Activated CD4-positive, alpha-beta T cell treated with anti-CD3 and anti-CD28 coated beads for 36 hours (primary cell): ENCODE measurements around the gene MBTPS1. TPM values are rescaled to one million over a fixed set of nuclear protein-coding genes. Genes with fewer than 3 reads are reported as not detected.
A peak's percentile ranks its signal among the peaks of the same experiment; 100 is the strongest.
"Not testable (repeated sequence)": the region's sequence is repeated elsewhere in the genome, so short reads cannot be mapped to it uniquely, and the experiment has no call there.

Source experiments
- ATAC-seq: fragments of 200-7000 bp; cut with Tn5 transposase; one replicate; pipeline ENCODE4 v1.10.0; 2021; ENCODE audit warnings: mild to moderate bottlenecking, moderate library complexity
- CTCF ChIA-PET: fragments of 350-600 bp; sonication (Branson Sonifier 250); formaldehyde crosslinking; loops from one replicate; lab custom pipeline; 2021; ENCODE audit warnings: antibody characterized with exemption; lab: Charles Lee
- POLR2A ChIA-PET: fragments of 350-600 bp; sonication (Branson Sonifier 250); formaldehyde crosslinking; loops from one replicate; lab custom pipeline; 2021; ENCODE audit warnings: antibody characterized with exemption, inconsistent platforms; lab: Charles Lee
- DNase-seq: peaks from one replicate; pipeline ENCODE4 v3.0.0-alpha.2; 2020
- H3K27ac Mint-ChIP-seq: one replicate; pipeline ENCODE4 v1.8.0; 2021; ENCODE audit warnings: mixed read lengths
- H3K27me3 Mint-ChIP-seq: one replicate; pipeline ENCODE4 v1.8.0; 2021; ENCODE audit warnings: mixed read lengths
- H3K36me3 Mint-ChIP-seq: one replicate; pipeline ENCODE4 v1.8.0; 2021; ENCODE audit warnings: low read depth, mixed read lengths
- H3K4me1 Mint-ChIP-seq: one replicate; pipeline ENCODE4 v1.8.0; 2021; ENCODE audit warnings: mixed read lengths
- H3K4me3 Mint-ChIP-seq: one replicate; pipeline ENCODE4 v1.8.0; 2021; ENCODE audit warnings: mild to moderate bottlenecking, moderate library complexity, mixed read lengths
- H3K9me3 Mint-ChIP-seq: one replicate; pipeline ENCODE4 v1.8.0; 2021; ENCODE audit warnings: low read depth, mixed read lengths
- intact Hi-C, 2 experiments: fragments of 100-400 bp; cut with DNase I in 1 of 2; cut with micrococcal nuclease in 1 of 2; formaldehyde crosslinking; loops; one replicate each; pipeline versions ENCODE4 v1.14.2 to v1.15.1; 2022 to 2024; cut with DNase I, micrococcal nuclease
- total RNA-seq, 2 experiments: library from RNA; stranded (reverse); gene quantifications; one replicate each; pipeline ENCODE4 v1.2.3, GENCODE V29; 2021

The MBTPS1 gene
- total RNA-seq, 2 experiments from 2014 or later, result 32.0 to 32.2 TPM

DNA sequence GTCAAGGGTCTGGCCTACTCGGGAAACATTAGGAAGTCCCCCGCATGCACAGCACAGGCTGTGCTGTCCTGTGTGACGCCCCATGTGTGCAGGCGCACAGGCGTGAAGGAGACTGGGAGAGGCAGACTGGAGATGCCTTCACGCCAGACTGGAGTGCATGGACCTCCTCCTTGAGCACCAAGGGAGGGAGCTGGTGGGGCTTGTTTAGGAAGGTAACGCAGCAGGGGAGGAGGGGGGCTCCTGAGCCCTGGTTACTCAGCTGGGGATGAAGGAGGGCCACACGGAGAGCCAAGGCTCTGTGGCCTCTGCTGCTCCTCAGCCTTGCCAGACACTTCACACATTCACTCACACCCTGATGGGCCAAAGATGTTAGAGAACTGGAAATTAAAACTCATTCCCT, 20.5 kb upstream of the MBTPS1 start:
- H3K4me3 Mint-ChIP-seq, result no peak overlapping the region

DNA sequence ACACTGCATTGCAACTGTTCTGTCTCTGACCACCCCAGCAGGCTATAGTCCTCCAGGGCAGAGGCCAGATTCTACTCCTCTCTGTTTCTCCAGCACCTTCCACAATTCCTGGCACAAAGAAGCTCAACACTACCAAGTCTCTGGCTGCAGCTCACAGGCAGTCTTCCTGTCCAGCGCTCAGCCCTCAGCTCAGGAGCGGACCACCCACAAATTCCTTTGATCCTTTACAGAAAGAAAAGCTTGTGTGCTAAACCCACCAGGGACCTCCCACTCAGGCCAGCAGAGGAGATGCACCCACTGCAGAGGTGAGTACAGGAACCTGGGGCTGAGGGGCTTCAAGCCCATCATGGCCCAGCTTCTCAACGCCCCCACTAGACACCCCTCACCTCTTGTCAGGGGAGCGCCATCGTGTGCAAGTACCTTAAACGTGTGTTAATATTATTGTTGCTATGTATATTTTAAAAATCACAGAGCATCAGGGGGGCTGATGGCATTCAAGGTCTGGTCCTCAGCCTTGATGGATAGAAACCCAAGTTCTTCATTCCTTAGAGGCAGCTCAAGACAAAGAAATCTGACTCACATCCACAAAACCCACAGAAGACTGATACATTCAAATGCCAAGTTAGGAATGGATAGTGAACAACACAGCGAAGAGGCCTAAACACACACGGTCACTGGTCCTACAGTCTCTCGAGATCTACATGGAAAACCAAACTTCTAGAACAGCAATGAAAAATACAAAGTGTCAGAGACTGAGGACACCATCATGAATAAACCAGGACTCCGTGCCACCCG, 19.8 kb upstream of the MBTPS1 start:
- no peaks in the 10 kb centered on the region for H3K27me3 Mint-ChIP-seq
- intact Hi-C loops, result no loop called here
- no peaks in the 10 kb centered on the region for H3K9me3 Mint-ChIP-seq
- CTCF ChIA-PET, result interaction anchor here (1.4 kb wide), 1 partner anchor 52 kb away, joined by 5 read pairs; no protein-coding TSS in a partner anchor
- no peak overlapping the region for H3K27ac Mint-ChIP-seq
- peaks cover 3% of the 10 kb centered on the region for H3K36me3 Mint-ChIP-seq
- DNase-seq, result no peak
- POLR2A ChIA-PET, result interaction anchor here (0.6 kb wide), 1 partner anchor 37 kb away, joined by 3 read pairs; no protein-coding TSS in a partner anchor
- no peak for ATAC-seq
- H3K4me1 Mint-ChIP-seq, result peaks cover 42% of the 10 kb centered on the region
- H3K4me3 Mint-ChIP-seq, result no peak overlapping the region

More for the DNA sequence above, 20.5 kb upstream of the MBTPS1 start:
- POLR2A ChIA-PET, result no interaction called here
- Mint-ChIP-seq H3K9me3 (no peaks in the 10 kb centered on the region), H3K4me1 (peaks cover 42% of the 10 kb centered on the region), H3K36me3 (peaks cover 3% of the 10 kb centered on the region), H3K27ac (no peak overlapping the region), H3K27me3 (no peaks in the 10 kb centered on the region)
- ATAC-seq, result no peak
- intact Hi-C loops, result no loop called here
- CTCF ChIA-PET, result interaction anchor here (1.4 kb wide), 1 partner anchor 52 kb away, joined by 5 read pairs; no protein-coding TSS in a partner anchor
- no peak for DNase-seq

DNA sequence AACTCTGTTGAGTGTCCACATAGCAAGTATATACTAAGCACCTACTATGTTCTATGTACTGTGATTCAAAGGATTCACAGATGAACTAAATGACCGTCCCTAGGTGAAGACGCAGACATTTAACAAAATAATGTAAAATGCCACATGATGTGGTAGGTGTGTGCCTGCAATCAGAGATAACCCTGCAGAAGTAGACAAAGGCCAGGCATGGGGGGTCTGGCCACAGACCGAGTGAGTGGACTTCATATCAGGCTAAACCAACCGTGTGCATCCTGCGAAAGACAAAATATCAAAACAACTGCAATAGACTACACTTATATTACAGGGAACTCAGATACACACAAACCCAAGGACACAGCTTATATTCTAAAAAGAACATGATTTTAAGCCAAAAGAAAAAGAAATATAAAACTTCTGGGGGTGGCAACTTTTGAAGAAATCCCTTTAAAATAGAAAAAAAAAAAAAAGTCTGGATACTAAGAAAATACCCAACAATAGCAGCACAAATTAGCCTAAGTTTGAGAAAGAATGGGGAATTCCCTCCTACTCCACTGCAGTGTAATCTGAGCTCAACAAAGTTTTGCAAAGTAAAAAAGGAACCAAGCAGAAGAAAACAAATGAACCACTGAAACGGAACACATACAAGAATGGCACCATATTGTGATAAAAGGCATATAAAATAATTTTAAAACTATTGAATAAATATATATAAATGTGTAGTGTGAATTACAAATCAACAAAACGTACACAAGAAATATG, 16.0 kb upstream of the MBTPS1 start:
- peaks cover 12% of the 10 kb centered on the region for H3K36me3 Mint-ChIP-seq
- intact Hi-C loops, result no loop called here
- DNase-seq, result no peak
- H3K27ac Mint-ChIP-seq, result no peak overlapping the region
- ChIA-PET POLR2A (no interaction called here), CTCF (interaction anchor here (0.6 to 0.9 kb wide), 3 partner anchors 9 to 398 kb away, joined by 3 to 6 read pairs (median 3); no protein-coding TSS in a partner anchor)
- no peak for ATAC-seq
- H3K4me3 Mint-ChIP-seq, result no peak overlapping the region
- H3K4me1 Mint-ChIP-seq, result peaks cover 18% of the 10 kb centered on the region
- H3K9me3 Mint-ChIP-seq, result no peaks in the 10 kb centered on the region
- no peaks in the 10 kb centered on the region for H3K27me3 Mint-ChIP-seq

DNA sequence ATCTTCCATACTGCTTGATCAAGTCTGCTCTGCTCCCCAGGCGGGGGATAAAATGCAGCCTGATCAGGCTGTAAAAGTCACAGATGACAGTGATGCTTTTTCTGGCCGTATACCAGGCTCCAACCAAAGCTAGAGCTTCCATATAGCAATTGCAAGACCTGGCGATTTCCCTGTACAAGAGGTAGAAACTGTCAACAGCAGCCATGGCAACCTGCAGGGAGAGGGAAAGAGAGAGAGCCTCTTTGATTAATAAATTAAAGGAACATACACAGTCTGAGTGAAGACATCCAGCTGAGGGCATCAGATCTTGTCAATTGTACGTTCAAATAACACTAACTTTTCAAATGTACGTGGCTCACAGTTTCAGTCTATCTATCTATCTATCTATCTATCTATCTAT, 14.4 kb upstream of the MBTPS1 start:
- intact Hi-C loops, result no loop called here
- Mint-ChIP-seq H3K4me3 (no peak overlapping the region), H3K27ac (no peak overlapping the region), H3K36me3 (peaks cover 12% of the 10 kb centered on the region), H3K27me3 (no peaks in the 10 kb centered on the region), H3K9me3 (no peaks in the 10 kb centered on the region), H3K4me1 (peaks cover 6% of the 10 kb centered on the region)
- DNase-seq (no peak), ATAC-seq (no peak)
- CTCF ChIA-PET, result interaction anchor here (0.6 kb wide), 1 partner anchor 36 kb away, joined by 3 read pairs; no protein-coding TSS in a partner anchor
- POLR2A ChIA-PET, result no interaction called here

DNA sequence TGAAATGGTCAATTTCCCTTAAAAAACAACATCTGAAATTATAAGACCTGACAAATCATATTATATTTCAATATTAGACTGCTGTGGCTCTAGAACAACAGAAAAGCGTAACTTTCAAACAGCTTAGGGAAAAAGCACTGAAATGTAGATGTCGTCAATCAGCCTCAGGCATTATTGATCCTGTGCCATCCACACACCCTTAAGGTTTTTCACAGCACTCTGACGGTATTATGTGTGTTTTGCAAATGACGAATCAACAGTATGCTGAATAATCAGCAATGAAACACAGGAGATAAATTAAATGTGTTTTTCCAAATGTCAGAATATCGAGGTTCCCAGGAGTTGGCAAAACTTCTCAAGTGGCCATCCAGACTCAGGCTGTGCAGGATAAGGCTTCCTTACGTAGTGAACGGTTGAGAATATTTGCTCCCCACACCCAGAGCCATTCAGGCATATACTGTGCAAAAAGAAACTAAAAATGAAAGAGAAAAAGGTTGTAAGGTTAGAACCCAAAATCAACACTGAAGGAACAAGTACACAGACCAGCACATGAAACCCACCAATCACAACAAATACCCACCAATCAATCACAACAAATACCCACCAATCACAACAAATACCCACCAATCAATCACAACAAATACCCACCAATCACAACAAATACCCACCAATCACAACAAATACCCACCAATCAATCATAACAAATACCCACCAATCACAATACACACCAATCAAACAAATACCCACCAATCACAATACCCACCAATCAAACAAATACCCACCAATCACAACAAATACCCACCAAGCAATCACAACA, 7.7 kb upstream of the MBTPS1 start:
- intact Hi-C loops, result no loop called here
- no peak for DNase-seq
- ChIA-PET CTCF (no interaction called here), POLR2A (no interaction called here)
- H3K4me1 Mint-ChIP-seq, result no peaks in the 10 kb centered on the region
- H3K4me3 Mint-ChIP-seq, result no peak overlapping the region
- no peaks in the 10 kb centered on the region for H3K9me3 Mint-ChIP-seq
- no peak overlapping the region for H3K27ac Mint-ChIP-seq
- H3K27me3 Mint-ChIP-seq, result no peaks in the 10 kb centered on the region
- peaks cover 11% of the 10 kb centered on the region for H3K36me3 Mint-ChIP-seq
- ATAC-seq, result no peak

DNA sequence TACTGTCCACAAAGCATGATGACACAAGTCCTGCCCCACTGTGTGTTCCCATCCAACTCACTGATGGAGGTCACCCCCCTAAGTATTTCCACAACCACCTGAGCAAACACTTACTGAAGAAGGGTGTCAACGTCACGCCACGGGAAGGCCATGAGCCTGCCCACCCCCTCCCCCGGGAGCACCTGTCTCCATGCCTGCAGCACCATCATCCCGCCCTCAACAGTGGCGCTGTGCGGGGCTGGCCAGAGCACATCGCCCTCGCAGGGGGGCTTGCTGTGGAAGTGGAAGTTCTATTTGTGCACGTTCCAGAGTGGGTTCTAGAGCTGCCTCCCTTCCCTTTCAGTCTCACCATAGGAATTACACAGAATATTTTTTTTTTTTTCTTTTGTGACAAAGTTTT, 4.3 kb upstream of the MBTPS1 start:
- H3K4me1 Mint-ChIP-seq, result peaks cover 10% of the 10 kb centered on the region
- no peak overlapping the region for H3K27ac Mint-ChIP-seq
- ATAC-seq (no peak), DNase-seq (no peak)
- H3K4me3 Mint-ChIP-seq, result no peak overlapping the region
- no peaks in the 10 kb centered on the region for H3K9me3 Mint-ChIP-seq
- POLR2A ChIA-PET, result no interaction called here
- intact Hi-C loops, result no loop called here
- CTCF ChIA-PET, result no interaction called here
- peaks cover 9% of the 10 kb centered on the region for H3K36me3 Mint-ChIP-seq
- no peaks in the 10 kb centered on the region for H3K27me3 Mint-ChIP-seq

DNA sequence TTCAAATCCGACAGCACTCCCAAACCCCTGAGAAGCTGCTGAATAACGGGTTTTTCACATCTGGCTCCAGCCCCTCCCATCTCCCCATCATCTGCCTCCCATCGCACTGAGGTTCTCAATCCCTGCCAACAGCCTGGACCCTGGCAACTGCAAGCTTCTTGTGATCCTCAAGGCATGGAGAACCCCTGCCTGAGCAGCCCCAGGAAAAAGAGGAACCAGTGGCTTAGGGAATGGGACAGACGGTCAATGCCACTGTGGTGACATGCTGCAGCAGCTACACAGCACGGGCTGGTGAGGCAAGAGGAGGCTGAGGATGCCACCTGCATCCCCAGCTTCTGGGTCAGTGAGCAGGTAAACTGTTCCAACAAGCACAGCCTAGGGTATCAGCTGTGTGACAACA, 3.3 kb upstream of the MBTPS1 start:
- H3K4me3 Mint-ChIP-seq, result no peak overlapping the region
- ATAC-seq, result no peak
- H3K4me1 Mint-ChIP-seq, result peaks cover 17% of the 10 kb centered on the region
- DNase-seq, result no peak
- H3K27ac Mint-ChIP-seq, result no peak overlapping the region
- H3K36me3 Mint-ChIP-seq, result peaks cover 7% of the 10 kb centered on the region
- intact Hi-C loops, result no loop called here
- POLR2A ChIA-PET, result no interaction called here
- H3K9me3 Mint-ChIP-seq, result no peaks in the 10 kb centered on the region
- CTCF ChIA-PET, result interaction anchor here (0.8 to 1.1 kb wide), 2 partner anchors 49 to 851 kb away, joined by 3 read pairs; no protein-coding TSS in a partner anchor
- H3K27me3 Mint-ChIP-seq, result no peaks in the 10 kb centered on the region

DNA sequence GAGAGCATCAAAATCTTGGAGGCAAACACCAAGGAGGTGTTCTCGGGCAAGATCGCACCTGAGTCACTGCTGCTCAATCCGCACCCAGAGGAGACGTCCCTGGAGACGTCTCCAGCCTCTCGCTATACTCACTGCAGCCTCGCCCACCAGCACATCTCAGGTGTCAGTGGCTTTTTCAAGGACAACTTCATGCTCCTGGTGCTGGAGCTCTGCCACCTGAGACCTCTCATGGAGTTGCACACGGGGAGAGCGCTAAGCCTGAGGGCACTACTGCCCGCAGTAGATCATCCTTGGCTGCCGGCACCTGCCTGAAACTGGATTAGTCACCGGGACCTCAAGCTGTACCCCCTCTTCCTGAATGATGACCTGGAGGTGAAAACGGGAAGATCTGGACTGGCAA, 2.6 kb upstream of the MBTPS1 start:
- intact Hi-C loops, result loop anchor here (5.0 to 10.0 kb wide), 4 partner anchors 68 to 908 kb away; partner anchors contain the start of genes COTL1 (in 1 of the 2), KIAA0513 (in 1 of the 2), MEAK7 (in 1 of the 2) and TAF1C (in 1 of the 2)
- POLR2A ChIA-PET, result no interaction called here
- no peak for ATAC-seq

DNA sequence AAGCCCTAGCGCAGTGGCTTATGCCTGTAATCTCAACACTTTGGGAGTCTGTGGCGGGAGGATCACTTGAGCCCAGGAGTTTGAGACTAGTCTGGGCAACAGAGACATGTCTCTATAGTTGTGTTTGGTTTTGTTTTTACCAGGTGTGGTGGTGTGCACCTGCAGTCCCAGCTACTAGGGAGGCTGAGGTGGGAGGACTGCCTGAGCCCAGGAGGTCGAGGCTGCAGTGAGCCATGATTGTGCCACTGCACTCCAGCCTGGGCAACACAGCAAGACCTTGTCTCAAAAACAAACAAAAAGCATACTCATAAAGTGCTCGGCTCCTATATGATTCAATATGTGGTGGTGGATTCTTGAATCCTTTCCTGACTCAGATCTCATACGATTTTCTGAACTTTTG, 1.6 kb upstream of the MBTPS1 start:
- intact Hi-C loops, result loop anchor here (5.0 to 10.0 kb wide), 4 partner anchors 69 to 909 kb away; partner anchors contain the start of genes COTL1 (in 1 of the 2), KIAA0513 (in 1 of the 2), MEAK7 (in 1 of the 2) and TAF1C (in 1 of the 2)
- Mint-ChIP-seq H3K27ac (peak overlapping the region; percentile 63), H3K4me3 (peak overlapping the region; percentile 55), H3K4me1 (peaks cover 25% of the 10 kb centered on the region)
- H3K9me3 Mint-ChIP-seq, ATAC-seq, H3K27me3 Mint-ChIP-seq, H3K36me3 Mint-ChIP-seq, DNase-seq, POLR2A ChIA-PET: not testable (repeated sequence)
- CTCF ChIA-PET, result interaction anchor here (2.0 to 3.5 kb wide), 3 partner anchors 18 to 31 kb away, joined by 4 to 31 read pairs (median 14); partner anchors contain the start of genes DNAAF1 and HSDL1

More for the DNA sequence above, 2.6 kb upstream of the MBTPS1 start:
- H3K27me3 Mint-ChIP-seq, result no peaks in the 10 kb centered on the region
- no peak overlapping the region for H3K27ac Mint-ChIP-seq
- H3K9me3 Mint-ChIP-seq, result no peaks in the 10 kb centered on the region
- H3K36me3 Mint-ChIP-seq, result peaks cover 7% of the 10 kb centered on the region
- no peak overlapping the region for H3K4me3 Mint-ChIP-seq
- no peak for DNase-seq
- peaks cover 22% of the 10 kb centered on the region for H3K4me1 Mint-ChIP-seq
- CTCF ChIA-PET, result interaction anchor here (0.6 to 1.1 kb wide), 4 partner anchors 10 to 851 kb away, joined by 3 to 4 read pairs (median 3); no protein-coding TSS in a partner anchor

DNA sequence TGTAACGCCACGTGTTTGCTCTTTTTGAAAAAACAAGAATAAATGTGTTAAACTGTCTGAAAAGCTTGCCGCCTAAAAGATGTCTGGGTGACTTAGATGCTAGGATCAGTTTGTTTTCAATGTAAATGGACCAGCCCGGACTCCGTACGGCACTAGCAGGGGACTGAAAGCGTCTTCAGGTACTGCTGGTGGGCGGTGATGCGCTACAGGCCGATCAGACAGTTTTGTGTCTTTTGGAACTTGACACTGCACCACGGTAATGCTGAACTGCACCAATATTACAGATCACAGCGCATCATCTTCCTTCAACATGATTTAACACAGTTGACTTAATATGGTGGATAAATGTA, 727 bp upstream of the MBTPS1 start:
- peaks cover 29% of the 10 kb centered on the region for H3K4me1 Mint-ChIP-seq
- ATAC-seq, result no peak
- POLR2A ChIA-PET, result interaction anchor here (0.5 to 1.6 kb wide), 5 partner anchors 27 to 703 kb away, joined by 3 to 11 read pairs (median 3); partner anchors contain the start of genes CRISPLD2, DNAAF1 and HSDL1
- peaks cover 4% of the 10 kb centered on the region for H3K36me3 Mint-ChIP-seq
- H3K9me3 Mint-ChIP-seq, result no peaks in the 10 kb centered on the region
- peak; percentile 69 for DNase-seq
- peak overlapping the region; percentile 80 for H3K4me3 Mint-ChIP-seq
- peak overlapping the region; percentile 90 for H3K27ac Mint-ChIP-seq
- no peaks in the 10 kb centered on the region for H3K27me3 Mint-ChIP-seq
- intact Hi-C loops, result loop anchor here (2.0 to 10.0 kb wide), 6 partner anchors 29 to 910 kb away; partner anchors contain the start of genes COTL1 (in 1 of the 2), KIAA0513 (in 1 of the 2), MEAK7 (in 1 of the 2) and TAF1C (in 1 of the 2)
- CTCF ChIA-PET, result interaction anchor here (0.8 to 3.7 kb wide), 16 partner anchors 9 to 217 kb away, joined by 3 to 31 read pairs (median 4); partner anchors contain the start of genes DNAAF1, HSDL1 and TAF1C
